NCI-H226 (cell line): Measurements from ENCODE around the gene TENM4.

Source experiments
- DNase-seq: peaks from one replicate; pipeline ENCODE4 v3.0.0-alpha.2; 2015

TENM4 gene

GRCh38 chr11:79287952-79288351, 152.9 kb downstream of the TENM4 start:
- DNase-seq: no peak

- DNase-seq: no peak
These were observed 155.1 kb downstream of the TENM4 start for GRCh38 chr11:79285756-79286155.

GRCh38 chr11:79276736-79277325, 164.0 kb downstream of the TENM4 start:
- DNase-seq: no peak

- DNase-seq: no peak
These were observed 166.0 kb downstream of the TENM4 start for GRCh38 chr11:79274636-79275331.

GRCh38 chr11:79273781-79274180, 167.0 kb downstream of the TENM4 start:
- no peak for DNase-seq

- DNase-seq: no peak
These were observed 171.1 kb downstream of the TENM4 start for GRCh38 chr11:79269611-79270307.

GRCh38 chr11:79266396-79266795, 174.4 kb downstream of the TENM4 start:
- no peak for DNase-seq

GRCh38 chr11:79265756-79266322, 175.0 kb downstream of the TENM4 start:
- no peak for DNase-seq

- DNase-seq: no peak
These were observed 176.5 kb downstream of the TENM4 start for GRCh38 chr11:79264284-79264683.

GRCh38 chr11:79263001-79263400, 177.8 kb downstream of the TENM4 start:
- no peak for DNase-seq

GRCh38 chr11:79262221-79262620, 178.6 kb downstream of the TENM4 start:
- DNase-seq: no peak

GRCh38 chr11:79261684-79262083, 179.1 kb downstream of the TENM4 start:
- no peak for DNase-seq

GRCh38 chr11:79259800-79260199, 181.0 kb downstream of the TENM4 start:
- no peak for DNase-seq

GRCh38 chr11:79258576-79258975, 182.3 kb downstream of the TENM4 start:
- no peak for DNase-seq

- DNase-seq: no peak
These were observed 184.9 kb downstream of the TENM4 start for GRCh38 chr11:79255965-79256364.

GRCh38 chr11:79253280-79253679, 187.6 kb downstream of the TENM4 start:
- no peak for DNase-seq

- DNase-seq: no peak
These were observed 191.4 kb downstream of the TENM4 start for GRCh38 chr11:79249295-79249993.

- DNase-seq: no peak
These were observed 196.0 kb downstream of the TENM4 start for GRCh38 chr11:79244798-79245197.

- DNase-seq: peak; percentile 70
These were observed 196.5 kb downstream of the TENM4 start for GRCh38 chr11:79244241-79244772.

- DNase-seq: no peak
These were observed 197.2 kb downstream of the TENM4 start for GRCh38 chr11:79243422-79244210.

- DNase-seq: no peak
These were observed 198.2 kb downstream of the TENM4 start for GRCh38 chr11:79242616-79243015.

GRCh38 chr11:79241852-79242241, 199.0 kb downstream of the TENM4 start:
- DNase-seq: no peak
